Ovary (tissue), 9 donors: Measurements from ENCODE around the gene ARSI. TPM values are rescaled to one million over a fixed set of nuclear protein-coding genes. Genes with fewer than 3 reads are reported as not detected.

Experiments used
- DNase-seq, 5 donors: peaks; one replicate each; pipeline ENCODE4 v3.0.0-alpha.2; 2019 to 2020
- H3K27ac ChIP-seq, 2 donors: fragments of 200-600 bp; one replicate each; pipeline versions ENCODE4 v1.5.1 to v1.8.0; 2019 to 2022
- H3K27me3 ChIP-seq: fragments of 200-600 bp; one replicate; pipeline ENCODE4 v1.8.0; 2022
- H3K36me3 ChIP-seq: fragments of 200-600 bp; sonication (generic); one replicate; pipeline ENCODE4 v1.5.1; 2019
- H3K4me1 ChIP-seq: one replicate; pipeline ENCODE4 v1.8.1; 2013; ENCODE audit warnings: mild to moderate bottlenecking, moderate library complexity; ENCODE audit not compliant: insufficient read depth
- H3K4me3 ChIP-seq: fragments of 200-600 bp; sonication (generic); one replicate; pipeline ENCODE4 v1.5.1; 2017
- H3K9me3 ChIP-seq, 2 donors: fragments of 200-600 bp in 1 of 2; sonication (generic) in 1 of 2; one replicate each; pipeline versions ENCODE4 v1.5.1 to v1.8.1; 2013 to 2019; ENCODE audit warnings: mild to moderate bottlenecking in 1 of 2, moderate library complexity in 1 of 2
- EP300 ChIP-seq: sonication (generic); formaldehyde crosslinking; IDR thresholded peaks from one replicate; pipeline ENCODE4 v1.6.1; 2017; ENCODE audit warnings: antibody characterized with exemption
- POLR2A ChIP-seq: fragments of 450-650 bp; IDR thresholded peaks from one replicate; pipeline ENCODE4 v1.6.1; 2017; ENCODE audit warnings: antibody characterized with exemption, mild to moderate bottlenecking, moderate library complexity
- WGBS, 3 donors: extraction: QIAGEN DNeasy Blood & Tissue Kit in 1 of 3; methylation state at CpG; one replicate each; pipeline versions ENCODE4 v1.1.5 to v1.1.7; 2013 to 2017; 5-methylcytosine and 5-hydroxymethylcytosine counted together
- intact Hi-C, 4 donors: fragments of 100-400 bp; cut with DNase I; formaldehyde crosslinking; loops; one replicate each; pipeline versions ENCODE4 v1.11.0 to v1.15.1; 2022 to 2023
- polyA plus RNA-seq, 2 donors: library from polyadenylated mRNA; stranded (reverse); fragments of 200-250 nt in 1 of 2; fragments of 350-450 nt in 1 of 2; fragmentation: Illumina TruSeq in 1 of 2; extraction: RNeasy Lipid Tissue Mini Kit (QIAGEN cat#74804) in 1 of 2; gene quantifications; one replicate each; pipeline ENCODE4 v1.2.3, GENCODE V29; 2013 to 2014
- total RNA-seq, 7 donors: library from RNA; depleted of rRNA in 2 of 7; stranded (reverse); fragments of >200 nt in 2 of 7; fragmentation: NEBNext Ultra II Directional in 3 of 7; extraction: Animal tissue kit (Norgen Biotek cat#: 25700) in 3 of 7; gene quantifications; one replicate each; pipeline versions ENCODE4 v1.1.0 to v1.2.4, GENCODE V29; 2016 to 2023
- TF ChIP-seq, protein P1 (sequence below), 3 donors: fragments of 450-650 bp in 2 of 3; fragments of 200-600 bp in 1 of 3; IDR thresholded peaks; one replicate each; pipeline versions ENCODE4 v1.5.1 to v1.8.0; 2016 to 2022; ENCODE audit warnings: antibody characterized with exemption in 3 of 3, mild to moderate bottlenecking in 1 of 3
- donor health status: DM: no; HTN: no; CAD: no; lungs with moderate emphysema.
- donor health status: DM: no; HTN: no; CAD: no.
- donor health status: Bipolar disorder and iron deficiency.
- donor health status: DM: yes; HTN: yes; CAD: no.
- donor health status: DM: no; HTN: no; CAD: no.
- donor health status: DM: yes; HTN: yes; CAD: no.

The ARSI gene
- total and polyA plus RNA-seq, 9 donors: 0.15 to 1.4 (median 0.63) TPM

GRCh38 chr5:150329881-150330876 is 27.5 kb upstream of the ARSI start:
- Histone ChIP-seq H3K27me3 (no peaks in the 10 kb centered on the region), H3K4me3 (no peak overlapping the region), H3K4me1 (no peaks in the 10 kb centered on the region), H3K36me3 (no peaks in the 10 kb centered on the region), H3K9me3 (no peaks in the 10 kb centered on the region), H3K27ac (no peak overlapping the region)
- no peak for DNase-seq
- TF ChIP-seq, protein P1, sequence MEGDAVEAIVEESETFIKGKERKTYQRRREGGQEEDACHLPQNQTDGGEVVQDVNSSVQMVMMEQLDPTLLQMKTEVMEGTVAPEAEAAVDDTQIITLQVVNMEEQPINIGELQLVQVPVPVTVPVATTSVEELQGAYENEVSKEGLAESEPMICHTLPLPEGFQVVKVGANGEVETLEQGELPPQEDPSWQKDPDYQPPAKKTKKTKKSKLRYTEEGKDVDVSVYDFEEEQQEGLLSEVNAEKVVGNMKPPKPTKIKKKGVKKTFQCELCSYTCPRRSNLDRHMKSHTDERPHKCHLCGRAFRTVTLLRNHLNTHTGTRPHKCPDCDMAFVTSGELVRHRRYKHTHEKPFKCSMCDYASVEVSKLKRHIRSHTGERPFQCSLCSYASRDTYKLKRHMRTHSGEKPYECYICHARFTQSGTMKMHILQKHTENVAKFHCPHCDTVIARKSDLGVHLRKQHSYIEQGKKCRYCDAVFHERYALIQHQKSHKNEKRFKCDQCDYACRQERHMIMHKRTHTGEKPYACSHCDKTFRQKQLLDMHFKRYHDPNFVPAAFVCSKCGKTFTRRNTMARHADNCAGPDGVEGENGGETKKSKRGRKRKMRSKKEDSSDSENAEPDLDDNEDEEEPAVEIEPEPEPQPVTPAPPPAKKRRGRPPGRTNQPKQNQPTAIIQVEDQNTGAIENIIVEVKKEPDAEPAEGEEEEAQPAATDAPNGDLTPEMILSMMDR (IDR thresholded peaks at IDR 0.05): no peak
- TF ChIP-seq POLR2A (no peak), EP300 (no peak)
- intact Hi-C loops: no loop called here
- WGBS, 3 donors: 82 to 91% (median 91%) methylated on average over 17 of the region's 17 CpGs

GRCh38 chr5:150329038-150329437 is 26.3 kb upstream of the ARSI start:
- Histone ChIP-seq H3K4me1 (no peaks in the 10 kb centered on the region), H3K4me3 (no peak overlapping the region), H3K27ac (no peak overlapping the region), H3K9me3 (no peaks in the 10 kb centered on the region), H3K36me3 (no peaks in the 10 kb centered on the region), H3K27me3 (no peaks in the 10 kb centered on the region)
- intact Hi-C loops: no loop called here
- no peak for DNase-seq
- WGBS, 3 donors: 46 to 66% (median 47%) methylated on average over 2 of the region's 2 CpGs
- no peak for TF ChIP-seq POLR2A
- TF ChIP-seq, protein P1 (IDR thresholded peaks at IDR 0.05): no peak
- no peak for TF ChIP-seq EP300

GRCh38 chr5:150328515-150328914 is 25.8 kb upstream of the ARSI start:
- no peaks in the 10 kb centered on the region for H3K9me3 ChIP-seq

DNA sequence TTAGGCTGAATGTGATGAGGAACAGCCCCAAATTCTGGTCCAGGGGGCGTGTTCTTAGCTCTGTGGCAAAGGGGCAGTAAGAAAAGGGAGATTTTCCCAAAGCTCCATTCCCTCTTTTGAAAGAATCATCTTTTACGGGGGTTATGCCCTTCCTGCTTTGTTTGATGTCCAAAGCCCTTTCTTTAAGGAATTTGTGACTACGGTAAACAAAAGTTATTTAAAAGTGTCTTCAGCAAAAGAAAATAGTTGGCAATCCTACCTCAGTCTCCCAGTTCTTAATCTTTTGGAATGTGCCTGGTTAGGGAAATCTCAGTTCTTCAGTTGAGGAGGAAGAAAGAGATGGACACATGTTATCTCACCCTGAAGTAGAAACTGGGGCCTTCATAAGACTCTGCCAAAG is 24.4 kb upstream of the ARSI start:
- WGBS, 3 donors: 26 to 47% (median 33%) methylated on average over 3 of the region's 3 CpGs
- DNase-seq: no peak
- TF ChIP-seq EP300: no peak
- TF ChIP-seq, protein P1 (IDR thresholded peaks at IDR 0.05): no peak
- no peak for TF ChIP-seq POLR2A
- Histone ChIP-seq H3K27me3 (no peaks in the 10 kb centered on the region), H3K36me3 (no peaks in the 10 kb centered on the region), H3K4me1 (no peaks in the 10 kb centered on the region), H3K4me3 (no peak overlapping the region), H3K27ac (no peak overlapping the region), H3K9me3 (no peaks in the 10 kb centered on the region)
- intact Hi-C loops: no loop called here

More at GRCh38 chr5:150328515-150328914, 25.8 kb upstream of the ARSI start:
- Histone ChIP-seq H3K4me3 (no peak overlapping the region), H3K4me1 (no peaks in the 10 kb centered on the region), H3K36me3 (no peaks in the 10 kb centered on the region), H3K27me3 (no peaks in the 10 kb centered on the region), H3K27ac (no peak overlapping the region)
- TF ChIP-seq, protein P1 (IDR thresholded peaks at IDR 0.05): no peak
- no peak for TF ChIP-seq POLR2A
- TF ChIP-seq EP300: no peak
- no peak for DNase-seq
- WGBS, 3 donors: 87 to 97% (median 91%) methylated on average over 2 of the region's 2 CpGs
- intact Hi-C loops: no loop called here
